NCI-H2107 treated with DMSO at 0.1 percent for 48 hours (cell line): ENCODE measurements around the gene MSH3.
"Not testable (repeated sequence)": the region's sequence is repeated elsewhere in the genome, so short reads cannot be mapped to it uniquely, and the experiment has no call there.

Experiments
- DNase-seq: peaks from one replicate; lab custom pipeline; 2025; ENCODE audit not compliant: unreplicated experiment; lab: John Stamatoyannopoulos, UW

Gene MSH3

DNA sequence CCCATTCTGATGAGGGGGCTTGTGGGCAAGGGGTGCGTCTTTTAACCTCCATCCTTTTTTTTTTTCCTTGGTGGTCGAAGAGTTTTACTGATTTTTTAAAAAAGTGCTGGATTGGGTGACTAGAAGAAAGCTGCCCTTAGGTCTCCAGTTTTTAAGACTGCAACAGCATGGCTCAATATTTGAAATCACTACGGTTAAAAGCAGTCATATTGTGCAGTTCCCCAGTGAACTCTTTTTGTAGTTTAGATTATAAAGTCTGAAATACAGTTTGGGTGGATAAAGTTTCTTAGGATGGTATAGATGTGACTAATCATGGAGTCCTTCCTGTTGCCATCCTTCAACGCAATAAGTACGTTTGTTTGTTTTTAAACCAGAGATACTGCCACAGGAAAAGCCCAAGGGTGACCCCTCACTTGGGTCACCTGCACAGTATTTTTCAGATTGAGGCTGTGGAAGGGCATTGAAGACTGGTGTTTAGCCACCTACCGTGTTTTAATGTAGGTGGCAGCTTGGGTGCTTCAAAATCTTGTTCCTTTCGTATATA, 851 bp downstream of the MSH3 start:
- DNase-seq: no peak

DNA sequence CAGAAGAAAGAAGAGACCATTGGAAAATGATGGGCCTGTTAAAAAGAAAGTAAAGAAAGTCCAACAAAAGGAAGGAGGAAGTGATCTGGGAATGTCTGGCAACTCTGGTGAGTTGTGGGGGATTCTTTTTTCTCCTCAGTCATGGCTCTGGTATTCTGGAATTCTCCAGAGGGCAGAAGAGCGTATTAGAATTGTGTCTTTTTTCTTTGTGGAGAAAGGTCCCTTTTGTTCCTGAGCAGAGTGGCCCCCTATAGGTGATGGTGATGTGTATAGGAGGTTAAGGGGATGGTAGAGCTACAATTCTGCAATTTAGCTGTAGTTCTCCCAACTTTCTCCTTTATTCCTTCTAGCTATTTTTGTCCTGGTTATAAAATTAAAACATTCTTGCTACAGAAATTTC, 2.0 kb downstream of the MSH3 start:
- no peak for DNase-seq

DNA sequence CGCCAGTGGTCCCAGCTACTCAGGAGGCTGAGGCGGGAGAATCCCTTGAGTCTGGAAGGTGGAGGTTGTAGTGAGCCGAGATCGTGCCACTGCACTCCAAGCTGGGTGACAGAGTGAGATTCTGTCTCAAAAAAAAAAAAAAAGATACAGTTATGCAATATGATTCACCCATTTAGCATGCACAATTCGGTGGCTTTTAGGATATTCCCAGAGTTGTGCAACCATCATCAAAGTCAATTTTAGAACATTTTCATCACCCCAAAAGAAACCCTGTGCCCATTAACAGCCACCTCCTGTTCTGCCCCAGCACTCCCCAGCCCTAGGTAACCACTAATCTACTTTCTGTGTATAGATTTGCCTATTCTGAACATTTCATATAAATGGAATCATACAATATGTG, 4.7 kb downstream of the MSH3 start:
- DNase-seq: no peak

DNA sequence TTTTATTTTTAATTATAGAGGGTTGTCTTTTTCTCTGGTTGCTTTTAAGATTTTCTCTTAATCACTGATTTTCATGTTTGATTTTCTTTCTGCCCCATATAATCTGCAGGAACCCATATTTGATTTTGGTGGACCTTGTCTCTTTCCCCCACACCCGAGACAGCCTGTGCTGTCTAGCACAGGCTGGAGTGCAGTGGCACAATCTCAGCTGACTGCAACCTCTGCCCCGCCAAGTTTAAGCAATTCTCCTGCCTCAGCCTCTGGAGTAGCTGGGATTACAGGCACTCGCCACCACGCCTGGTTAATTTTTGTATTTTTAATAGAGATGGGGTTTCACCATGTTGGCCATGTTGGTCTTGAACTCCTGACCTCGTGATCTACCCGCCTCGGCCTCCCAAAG, 6.2 kb downstream of the MSH3 start:
- not testable (repeated sequence) for DNase-seq

DNA sequence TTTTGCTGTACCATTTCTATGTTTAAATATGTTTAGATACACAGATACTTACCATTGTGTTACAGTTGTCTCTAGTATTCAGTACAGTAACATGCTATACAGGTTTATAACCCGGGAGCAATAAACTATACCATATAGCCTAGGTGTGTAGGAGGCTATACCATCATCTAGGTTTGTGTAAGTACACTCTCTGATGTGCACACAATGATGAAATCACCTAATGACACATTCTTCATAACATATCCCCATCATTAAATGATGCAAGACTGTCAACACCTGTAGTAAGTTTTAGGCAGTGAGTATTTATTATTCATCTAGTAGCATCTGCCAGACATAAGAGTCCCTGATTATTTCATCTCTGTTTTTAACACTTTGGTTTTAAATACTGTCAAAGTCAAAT, 7.7 kb downstream of the MSH3 start:
- no peak for DNase-seq

DNA sequence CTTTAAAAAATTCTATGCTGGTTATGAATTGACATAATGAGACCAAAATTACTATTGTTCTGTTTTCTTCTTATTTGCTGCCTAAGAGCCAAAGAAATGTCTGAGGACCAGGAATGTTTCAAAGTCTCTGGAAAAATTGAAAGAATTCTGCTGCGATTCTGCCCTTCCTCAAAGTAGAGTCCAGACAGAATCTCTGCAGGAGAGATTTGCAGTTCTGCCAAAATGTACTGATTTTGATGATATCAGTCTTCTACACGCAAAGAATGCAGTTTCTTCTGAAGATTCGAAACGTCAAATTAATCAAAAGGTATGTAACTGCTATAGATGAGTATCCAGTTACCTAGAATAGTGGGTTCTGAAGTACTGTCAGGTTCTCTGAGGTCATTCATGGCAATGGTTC, 10.6 kb downstream of the MSH3 start:
- no peak for DNase-seq

DNA sequence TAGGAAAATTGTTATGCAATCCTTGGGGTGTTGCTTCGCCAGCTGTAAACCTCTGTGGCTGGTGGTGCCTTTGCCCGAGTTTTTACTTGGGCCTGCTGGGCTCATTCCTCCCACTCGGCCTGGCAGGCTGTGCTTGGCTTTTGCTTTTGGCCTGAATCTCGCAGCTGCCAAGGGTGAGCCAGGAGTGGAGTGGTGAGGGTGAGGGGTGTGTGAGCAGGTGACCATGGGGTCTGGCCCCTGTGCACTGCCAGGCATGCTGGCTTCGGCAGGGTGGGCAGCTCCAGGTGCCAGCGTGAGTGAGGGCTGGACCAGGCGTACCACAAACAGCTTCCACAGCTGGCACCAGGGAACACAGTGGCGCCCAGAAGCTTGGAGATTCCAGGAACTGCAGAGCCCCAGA, 12.9 kb downstream of the MSH3 start:
- DNase-seq: no peak

DNA sequence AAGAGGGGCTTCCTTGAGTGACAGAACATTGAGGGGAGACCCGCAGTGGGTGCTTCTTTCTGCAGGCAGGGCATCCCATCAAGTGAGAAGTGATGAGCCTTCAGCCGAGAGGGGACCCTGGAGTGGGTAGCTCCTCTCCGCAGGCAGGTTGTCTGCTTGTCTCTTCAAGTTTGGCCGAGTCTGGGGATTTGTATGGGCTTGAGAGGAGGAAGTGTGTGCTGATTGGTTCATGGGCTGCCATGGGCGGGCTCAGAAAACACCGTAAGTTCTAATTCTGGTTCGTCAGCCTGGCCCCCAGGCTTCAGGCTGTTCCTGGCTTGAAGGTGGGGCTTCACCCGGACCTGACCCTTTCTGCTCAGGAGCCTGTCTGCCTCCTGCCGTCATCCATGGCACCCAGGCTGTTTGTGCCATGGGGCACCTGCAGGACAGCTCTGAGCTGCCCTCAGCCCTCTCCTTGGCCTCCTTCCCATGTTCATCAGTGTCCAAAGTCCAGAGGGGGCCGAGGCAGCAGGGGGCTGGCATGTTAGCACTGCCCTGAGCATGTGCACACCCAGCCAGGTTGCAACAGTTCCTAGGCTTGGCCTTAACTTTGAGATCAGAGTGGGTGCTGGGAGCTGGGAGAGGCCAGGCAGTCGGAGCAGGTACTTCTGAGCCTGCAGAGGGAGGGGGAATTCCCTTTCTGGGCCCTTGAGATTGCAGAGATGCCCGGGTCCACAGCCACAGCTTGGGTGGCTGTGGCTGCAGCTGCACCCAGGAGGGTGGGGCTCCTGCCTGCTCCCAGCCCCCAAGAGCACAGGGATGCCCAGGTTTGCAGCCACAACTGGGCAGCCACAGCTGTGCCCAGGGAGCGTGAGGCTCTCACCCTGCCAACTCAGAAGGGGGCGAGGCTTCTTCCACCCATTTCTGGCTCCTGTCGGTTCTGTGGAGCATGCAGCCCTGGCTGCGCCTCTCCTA, 13.8 kb downstream of the MSH3 start:
- no peak for DNase-seq

DNA sequence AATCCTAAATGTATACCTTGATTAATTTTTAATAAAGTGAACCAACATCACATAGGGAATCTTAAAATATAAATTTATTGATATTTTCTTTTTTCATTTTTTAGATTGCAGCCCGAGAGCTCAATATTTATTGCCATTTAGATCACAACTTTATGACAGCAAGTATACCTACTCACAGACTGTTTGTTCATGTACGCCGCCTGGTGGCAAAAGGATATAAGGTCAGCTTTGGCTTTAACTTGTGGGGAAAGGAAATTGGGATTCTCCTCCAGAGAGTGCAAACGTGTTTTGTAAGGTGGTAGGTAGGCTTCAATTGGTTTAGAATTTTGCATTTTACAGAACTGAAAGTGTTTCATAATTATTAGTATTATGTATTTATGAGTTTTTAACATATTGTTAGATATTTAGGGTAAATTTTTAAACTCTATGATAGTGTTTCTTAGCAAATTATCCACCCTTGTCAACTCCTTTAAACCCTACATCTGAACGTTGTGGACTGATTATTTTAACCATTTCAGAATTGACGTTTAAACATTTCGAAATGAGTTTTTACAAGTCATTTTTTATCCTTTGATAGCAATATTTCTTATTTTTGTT, 17.8 kb downstream of the MSH3 start:
- DNase-seq: peak; percentile 44

DNA sequence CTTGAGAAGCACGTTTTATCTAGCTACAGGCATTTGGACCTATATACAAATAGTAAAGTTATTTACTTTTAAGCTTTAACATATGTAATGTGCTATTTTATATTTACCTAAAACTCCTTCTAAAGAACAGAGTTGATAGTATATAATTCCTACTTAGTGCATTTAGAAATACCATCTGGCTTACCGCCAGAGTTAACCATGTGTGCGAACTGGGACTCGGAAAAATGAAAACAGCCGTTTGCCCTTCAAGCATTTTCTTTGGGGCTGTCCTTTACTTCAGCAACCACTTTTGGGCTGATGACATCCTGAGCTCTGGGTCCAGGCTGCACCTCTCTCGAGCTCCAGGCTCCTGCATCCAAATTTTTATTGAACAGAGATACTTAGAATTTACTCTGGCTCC, 22.3 kb downstream of the MSH3 start:
- DNase-seq: no peak

DNA sequence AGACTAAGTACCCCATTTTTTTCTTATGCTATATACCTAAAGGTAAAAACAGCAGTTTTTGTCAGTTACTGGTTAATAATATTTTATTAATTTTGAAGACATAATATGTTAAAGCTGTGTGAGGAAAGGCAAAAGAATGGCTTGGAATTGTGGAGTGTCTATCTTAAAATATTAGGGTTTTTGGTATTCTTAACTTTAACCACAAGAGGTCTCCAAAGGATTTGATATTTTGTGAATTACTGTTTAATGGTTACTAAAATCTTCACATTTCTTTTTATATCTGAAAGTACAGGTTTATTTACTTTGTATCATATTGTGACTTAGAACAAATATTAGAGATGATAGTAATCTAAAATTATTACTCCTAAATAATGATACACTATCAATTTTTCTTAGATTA, 32.3 kb downstream of the MSH3 start:
- peak; percentile 1 for DNase-seq

DNA sequence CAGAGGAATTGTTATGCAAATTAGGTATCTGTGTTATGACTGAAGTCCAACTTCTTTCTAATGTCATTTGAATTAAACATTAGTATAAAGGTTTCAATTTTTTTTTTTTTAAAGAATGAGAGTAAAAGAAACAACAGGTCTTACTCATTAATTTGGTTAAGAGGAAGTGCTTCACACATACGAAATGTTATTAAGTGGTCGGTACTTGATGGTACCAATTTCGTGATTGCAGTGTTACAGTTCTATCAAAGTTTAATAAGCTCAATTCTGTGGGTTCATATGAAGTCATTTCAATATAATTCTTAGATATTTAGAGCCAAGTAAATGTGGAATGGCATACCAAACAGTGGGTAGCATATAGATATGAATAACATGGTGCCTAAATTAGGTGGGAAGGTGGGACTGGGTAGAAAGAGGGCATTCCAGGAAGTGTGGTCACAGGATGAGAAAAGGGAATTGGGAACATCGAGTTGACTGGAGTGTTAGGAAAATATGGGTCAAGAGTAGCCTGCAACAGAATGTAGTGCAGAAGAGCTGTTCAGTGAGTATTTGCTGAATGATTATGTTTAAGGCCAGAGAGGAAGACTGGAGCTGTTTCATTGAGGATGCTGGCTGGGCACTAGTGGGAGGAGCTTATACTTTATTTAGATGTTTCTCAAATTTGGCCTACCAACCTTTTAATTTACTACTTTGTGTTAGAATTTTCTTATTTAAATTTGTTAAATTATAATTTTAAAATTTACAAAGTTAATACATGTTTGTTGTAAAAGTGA, 34.4 kb downstream of the MSH3 start:
- DNase-seq: no peak

DNA sequence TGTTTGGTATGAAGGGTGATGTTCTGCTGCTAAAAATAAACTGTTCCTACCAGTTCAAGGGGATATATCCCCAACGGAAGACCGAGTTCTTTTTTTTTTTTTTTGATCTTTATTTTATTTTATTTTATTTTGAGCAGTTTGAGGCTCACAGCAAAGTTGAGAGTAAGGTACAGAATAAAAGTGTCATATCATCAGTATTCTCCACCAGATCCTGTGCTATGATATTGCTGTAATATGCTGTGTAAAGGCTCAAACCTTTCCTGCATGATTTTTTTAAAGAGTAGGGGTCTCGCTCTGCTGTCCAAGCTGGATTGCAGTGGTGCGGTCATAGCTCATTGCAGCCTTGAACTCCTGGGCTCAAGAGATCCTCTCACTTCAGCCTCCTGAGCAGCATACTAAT, 35.2 kb downstream of the MSH3 start:
- DNase-seq: no peak

DNA sequence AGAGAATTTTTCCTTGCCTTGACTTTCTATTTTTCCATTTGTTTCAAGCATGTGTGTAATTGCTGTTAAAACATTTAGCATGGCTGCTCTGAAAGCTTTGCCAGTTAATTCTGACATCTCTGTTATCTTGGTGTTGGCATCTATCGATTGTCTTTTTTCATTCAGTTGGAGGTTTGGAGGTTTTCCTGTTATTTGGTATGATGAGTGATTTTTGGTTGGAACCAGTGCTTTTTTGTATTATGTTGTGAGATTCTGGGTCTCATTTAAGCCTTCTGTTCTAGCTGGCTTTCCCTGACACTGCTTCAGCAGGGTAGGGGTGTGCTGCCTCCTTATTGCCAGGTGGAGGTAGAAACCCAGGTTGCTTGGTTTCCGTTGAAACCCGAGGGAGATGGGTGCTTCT, 41.2 kb downstream of the MSH3 start:
- no peak for DNase-seq

DNA sequence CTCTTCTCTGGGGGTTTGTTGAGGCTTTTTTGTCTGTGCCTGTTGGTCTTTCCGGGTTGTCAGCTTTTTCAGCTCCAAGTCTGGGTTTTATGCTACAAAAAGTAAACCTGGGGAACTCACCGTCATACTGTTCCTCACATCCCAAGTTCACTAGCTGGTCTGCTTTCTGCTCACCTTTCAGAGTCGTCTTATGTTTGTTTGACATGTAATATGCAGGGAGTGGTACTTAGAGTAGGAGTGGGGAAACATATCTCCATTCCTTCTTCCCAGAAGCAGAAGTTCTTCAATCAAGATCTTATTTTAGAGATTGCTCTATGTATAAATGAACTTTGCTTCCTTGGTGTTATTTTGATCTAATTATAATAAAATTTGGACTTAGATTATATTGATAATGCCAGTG, 42.0 kb downstream of the MSH3 start:
- DNase-seq: no peak

DNA sequence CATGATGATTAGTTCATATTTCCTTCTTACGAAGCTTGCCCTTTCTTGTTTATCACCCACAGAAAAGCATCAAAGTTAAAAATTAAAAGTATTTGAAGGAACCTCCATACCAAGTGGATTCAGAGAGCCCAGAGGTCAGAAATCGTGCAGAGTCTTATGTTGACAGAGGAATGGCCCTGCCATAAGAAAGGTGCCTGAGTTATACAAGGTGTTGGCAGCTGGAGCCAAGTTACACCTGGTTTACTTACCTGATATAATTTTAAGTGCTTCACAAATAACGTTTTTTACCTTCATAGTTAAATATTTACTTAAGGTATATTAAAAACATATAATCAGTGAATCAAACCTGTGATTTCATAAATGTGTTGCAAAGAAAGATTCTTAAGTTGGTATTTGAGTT, 42.6 kb downstream of the MSH3 start:
- DNase-seq: no peak

DNA sequence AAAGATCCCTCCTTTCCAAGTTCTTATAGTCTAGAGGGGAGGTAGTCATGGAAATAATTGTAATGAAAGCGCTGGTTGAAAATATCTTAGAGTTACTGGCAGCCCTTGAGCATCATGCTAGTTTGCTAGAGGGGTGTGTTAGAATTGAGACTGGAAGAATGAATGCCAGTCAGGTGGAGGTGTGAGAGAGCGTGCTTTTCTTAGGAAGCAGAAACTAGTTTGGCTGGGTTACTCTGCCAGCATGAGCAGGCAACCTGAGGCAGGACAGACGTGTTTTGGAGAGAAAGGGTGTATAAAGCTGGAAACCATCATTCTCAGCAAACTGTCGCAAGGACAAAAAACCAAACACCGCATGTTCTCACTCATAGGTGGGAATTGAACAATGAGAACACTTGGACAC, 43.9 kb downstream of the MSH3 start:
- DNase-seq: no peak

DNA sequence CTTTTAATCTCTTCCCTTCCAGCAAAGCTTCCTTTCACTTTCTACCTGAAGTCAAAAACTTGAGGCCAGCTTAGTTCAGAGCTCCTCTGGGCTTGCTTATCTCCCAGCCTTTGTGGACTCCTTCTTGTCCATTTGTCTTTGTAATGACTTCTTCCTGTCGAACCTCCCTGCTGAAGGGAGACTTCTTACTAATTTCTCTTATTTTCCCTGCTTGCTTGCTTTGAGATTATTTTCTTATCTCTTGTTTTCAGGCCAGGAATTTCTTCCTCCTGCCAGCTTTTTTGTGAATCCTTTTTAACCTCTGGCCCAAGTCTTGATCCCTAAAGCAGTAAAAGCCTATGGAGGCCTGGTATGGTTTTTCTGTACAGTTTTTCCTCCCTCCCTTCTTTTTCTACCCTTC, 47.1 kb downstream of the MSH3 start:
- DNase-seq: no peak

DNA sequence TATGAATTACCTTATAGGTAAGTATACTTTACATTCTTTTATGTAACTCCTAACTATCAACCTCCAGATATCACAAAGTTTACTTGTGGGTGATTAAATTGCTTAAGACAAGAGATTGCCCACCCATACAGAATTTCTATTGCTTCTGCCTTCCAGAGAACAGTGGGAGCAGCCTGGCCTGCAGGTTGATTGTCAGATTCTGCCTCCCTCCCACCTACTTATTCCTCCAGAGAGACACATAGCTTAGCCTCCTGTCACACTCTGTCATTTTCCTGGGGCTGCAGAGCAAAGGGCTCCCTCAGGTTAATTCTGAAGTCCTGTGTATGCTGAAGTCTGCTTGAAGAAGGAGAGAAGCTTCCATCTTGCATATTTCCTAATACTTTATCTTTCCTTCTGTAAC, 48.8 kb downstream of the MSH3 start:
- DNase-seq: no peak

DNA sequence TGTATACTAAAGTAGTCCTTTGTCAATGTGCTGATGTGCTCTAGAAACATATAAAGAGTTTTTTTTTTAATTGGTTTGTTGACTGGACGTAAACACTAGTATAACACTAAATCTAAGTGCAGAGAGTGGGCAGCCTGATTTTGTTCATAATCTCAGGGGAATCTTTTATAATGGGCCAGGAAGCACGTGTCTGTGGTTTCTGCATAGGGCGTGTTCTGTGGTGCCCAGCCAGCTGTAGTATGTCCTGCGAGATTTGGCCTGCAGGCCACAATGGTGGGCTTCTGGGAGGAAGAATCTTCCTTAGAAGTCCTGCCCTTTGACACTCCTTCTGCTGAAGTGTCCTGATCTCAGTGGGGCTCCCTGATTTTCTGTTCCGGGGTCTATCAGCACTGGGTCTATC, 49.3 kb downstream of the MSH3 start:
- DNase-seq: no peak

DNA sequence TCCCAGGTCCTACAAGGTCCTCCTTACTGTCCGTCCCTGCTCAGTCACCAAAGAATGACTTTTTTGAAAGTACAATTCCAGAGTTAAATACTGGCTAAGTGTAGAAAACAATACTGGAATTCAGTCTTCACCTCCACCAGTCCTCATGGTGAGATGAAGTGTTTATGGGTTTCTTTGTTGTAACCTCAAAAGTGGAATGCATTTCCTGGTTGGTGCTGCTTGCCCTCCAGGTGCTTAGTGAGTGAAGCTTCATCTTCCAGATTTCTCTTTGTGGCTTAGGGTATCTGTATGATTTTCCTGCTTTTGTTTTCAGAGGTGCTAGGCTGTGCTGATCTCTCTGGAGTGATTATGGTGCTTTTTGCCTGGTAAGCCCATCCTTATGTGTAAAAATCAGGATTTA, 49.8 kb downstream of the MSH3 start:
- DNase-seq: no peak
